Endothelial cell of umbilical vein (primary cell): ENCODE results near the gene TRIM17. TPM values are rescaled to one million over a fixed set of nuclear protein-coding genes. Genes with fewer than 3 reads are reported as not detected.

Source experiments
- BruUV-seq: library from RNA; stranded (reverse); fragments of 400-500 nt; replicated peaks from 2 replicates; lab custom pipeline; 2021; lab: Mats Ljungman, UMichigan
- CTCF ChIA-PET: fragments of 300-600, 350-600 bp; sonication (Branson Sonifier 250); formaldehyde crosslinking; loops from one replicate; lab custom pipeline; 2021; ENCODE audit warnings: antibody characterized with exemption, inconsistent platforms; lab: Charles Lee
- POLR2A ChIA-PET: fragments of 300-600, 350-600 bp; sonication (Branson Sonifier 250); formaldehyde crosslinking; loops from one replicate; lab custom pipeline; 2021; ENCODE audit warnings: antibody characterized with exemption, inconsistent platforms; lab: Charles Lee
- DNase-seq: peaks from one replicate; pipeline ENCODE4 v3.0.0-alpha.2; 2011; ENCODE audit warnings: low read depth, low spot score
- FAIRE-seq: peaks from 2 replicates; lab custom pipeline; 2011; peaks lifted over from hg19 to GRCh38; lab: Jason Lieb, UNC
- H2AFZ ChIP-seq: 2 replicates; pipeline ENCODE4 v1.6.0; 2012; ENCODE audit warnings: low read depth, low read length, control low read depth, inconsistent platforms
- H3K27ac ChIP-seq: 2 replicates; pipeline ENCODE4 v1.5.1; 2011; ENCODE audit warnings: low read depth, mild to moderate bottlenecking, control low read depth, low read length, moderate library complexity; ENCODE audit not compliant: insufficient read depth
- H3K27me3 ChIP-seq, 2 experiments: 2 replicates each; pipeline versions ENCODE4 v1.6.0 to v1.6.1; 2011; ENCODE audit warnings: low read length in 2 of 2, mixed read lengths in 1 of 2; ENCODE audit not compliant: control insufficient read depth in 2 of 2, insufficient read depth in 2 of 2
- H3K36me3 ChIP-seq, 2 experiments: 2 replicates in 1 of 2; 3 replicates in 1 of 2; pipeline ENCODE4 v1.5.1; 2011; ENCODE audit warnings: low read length in 2 of 2, mild to moderate bottlenecking in 1 of 2, moderate library complexity in 1 of 2; ENCODE audit not compliant: control insufficient read depth in 2 of 2, insufficient read depth in 2 of 2; ENCODE audit errors: extremely low read depth in 1 of 2
- H3K4me1 ChIP-seq: 3 replicates; pipeline ENCODE4 v1.5.1; 2011; ENCODE audit warnings: mild to moderate bottlenecking, low read length; ENCODE audit not compliant: control insufficient read depth, insufficient read depth; ENCODE audit errors: extremely low read depth
- H3K4me2 ChIP-seq: 2 replicates; pipeline ENCODE4 v1.6.1; 2011; ENCODE audit warnings: low read length, control low read depth, mixed read lengths; ENCODE audit not compliant: insufficient read depth
- H3K4me3 ChIP-seq, 3 experiments: fragments of 200-600 bp in 1 of 3; sonication (generic), shearing (Covaris generic) in 1 of 3; replicated peaks in 1 of 3; 2 replicates each; pipeline ENCODE4 v1.5.1; 2011 to 2016; ENCODE audit warnings: control low read depth in 3 of 3, low read length in 3 of 3, mild to moderate bottlenecking in 2 of 3, inconsistent platforms in 1 of 3, low read depth in 1 of 3, moderate library complexity in 1 of 3; ENCODE audit not compliant: insufficient read depth in 1 of 3
- H3K79me2 ChIP-seq: 2 replicates; pipeline ENCODE4 v1.6.0; 2012; ENCODE audit warnings: low read length, inconsistent platforms; ENCODE audit not compliant: control insufficient read depth, insufficient read depth
- H3K9ac ChIP-seq: replicated peaks from 2 replicates; pipeline ENCODE3; 2011; ENCODE audit warnings: low read length, control low read depth; ENCODE audit not compliant: insufficient read depth; ENCODE audit errors: extremely low read depth
- H3K9me1 ChIP-seq: replicated peaks from 3 replicates; pipeline ENCODE4 v1.6.0; 2011; ENCODE audit warnings: mild to moderate bottlenecking, low read length; ENCODE audit not compliant: control insufficient read depth, insufficient read depth; ENCODE audit errors: extremely low read depth
- H3K9me3 ChIP-seq: replicated peaks from 2 replicates; pipeline ENCODE4 v1.5.1; 2012; ENCODE audit warnings: low read length, inconsistent platforms; ENCODE audit not compliant: control insufficient read depth, insufficient read depth
- H4K20me1 ChIP-seq: replicated peaks from 2 replicates; pipeline ENCODE3; 2011; ENCODE audit warnings: mild to moderate bottlenecking, low read length; ENCODE audit not compliant: control insufficient read depth, insufficient read depth; ENCODE audit errors: extremely low read depth
- EZH2 ChIP-seq: IDR thresholded peaks from 2 replicates; pipeline ENCODE4 v1.6.1; 2012; ENCODE audit warnings: borderline replicate concordance, low read depth, mild to moderate bottlenecking, moderate library complexity, low read length, inconsistent platforms; ENCODE audit not compliant: severe bottlenecking
- JUN ChIP-seq: IDR thresholded peaks from 2 replicates; pipeline ENCODE4 v1.6.1; 2011; ENCODE audit warnings: borderline replicate concordance, low read depth; ENCODE audit not compliant: insufficient read length, insufficient read depth
- MAX ChIP-seq: IDR thresholded peaks from 2 replicates; pipeline ENCODE4 v1.6.1; 2011; ENCODE audit not compliant: insufficient read depth, insufficient read length
- MYC ChIP-seq: IDR thresholded peaks from one replicate; pipeline ENCODE4 v1.6.1; 2011; ENCODE audit warnings: mild to moderate bottlenecking, low read depth, low read length
- POLR2AphosphoS5 ChIP-seq: IDR thresholded peaks from 2 replicates; pipeline ENCODE4 v1.6.1; 2012; ENCODE audit warnings: low read depth, mild to moderate bottlenecking, control low read depth, low read length, moderate library complexity; ENCODE audit not compliant: insufficient read depth
- dilution Hi-C: fragments of 300-500 bp; cut with MboI; formaldehyde crosslinking; loops from one replicate; pipeline ENCODE4 v1.15.0; 2019; ENCODE audit warnings: low sequenced_read_pairs; ENCODE audit not compliant: extremely low pct_ligation_motif_present
- intact Hi-C: fragments of 100-400 bp; cut with micrococcal nuclease; formaldehyde crosslinking; loops from one replicate; pipeline ENCODE4 v1.10.0; 2022
- polyA plus RNA-seq, 4 experiments: library from polyadenylated mRNA; depleted of rRNA in 3 of 4; stranded (reverse) in 3 of 4; unstranded in 1 of 4; fragments of >200 nt; gene quantifications; 2 replicates each; pipeline versions ENCODE4 v1.2.1 to v1.2.3, GENCODE V29; 2011 to 2012; ENCODE audit warnings: missing spikeins in 1 of 4
- total RNA-seq: library from RNA; stranded (reverse); gene quantifications from 2 replicates; pipeline ENCODE4 v1.2.3, GENCODE V29; 2021

The TRIM17 gene
- total and polyA plus RNA-seq, 2 donors (not counting 3 experiments of a cell fraction or from before 2014, with no cell fraction given): not detected

- no TSS peak for BruUV-seq
- no peak overlapping the region for H3K4me3 ChIP-seq
- no peak overlapping the region for H2AFZ ChIP-seq
- TF ChIP-seq MAX (no peak), EZH2 (no peak), MYC (no peak), POLR2AphosphoS5 (no peak), JUN (no peak)
- DNase-seq (no peak), FAIRE-seq (no peak)
- no peak overlapping the region for H3K9ac ChIP-seq
- peaks cover 31 to 34% of the 10 kb centered on the region in 2 experiments for H3K27me3 ChIP-seq
- intact Hi-C loops: no loop called here
- H3K9me1 ChIP-seq: no peaks in the 10 kb centered on the region
- no peak overlapping the region for H3K4me2 ChIP-seq
- no peaks in the 10 kb centered on the region for H3K4me1 ChIP-seq
- dilution Hi-C loops: no loop called here
- POLR2A ChIA-PET: interaction anchor here (1.0 kb wide), 1 partner anchor 43 kb away, joined by 3 read pairs; a partner anchor contains a TSS
- H3K79me2 ChIP-seq: no peaks in the 10 kb centered on the region
- H3K36me3 ChIP-seq: no peaks in the 10 kb centered on the region
- H3K27ac ChIP-seq: no peak overlapping the region
- H4K20me1 ChIP-seq: no peaks in the 10 kb centered on the region
- no peaks in the 10 kb centered on the region for H3K9me3 ChIP-seq
- CTCF ChIA-PET: interaction anchor here (1.0 kb wide), 1 partner anchor 21 kb away, joined by 3 read pairs; no protein-coding TSS in a partner anchor
These were observed 2.0 kb downstream of the TRIM17 start for GRCh38 chr1:228414511-228415211.
